DMS153 treated with DMSO at 0.1 percent for 48 hours (cell line): ENCODE results near the gene UBA1.

Source experiments
- DNase-seq: peaks from one replicate; lab custom pipeline; 2025; ENCODE audit not compliant: unreplicated experiment; lab: John Stamatoyannopoulos, UW

Gene UBA1

GRCh38 chrX:47187106-47187677 lies 6.4 kb upstream of the UBA1 start:
- no peak for DNase-seq

GRCh38 chrX:47189906-47190305 lies 3.7 kb upstream of the UBA1 start:
- no peak for DNase-seq

DNA sequence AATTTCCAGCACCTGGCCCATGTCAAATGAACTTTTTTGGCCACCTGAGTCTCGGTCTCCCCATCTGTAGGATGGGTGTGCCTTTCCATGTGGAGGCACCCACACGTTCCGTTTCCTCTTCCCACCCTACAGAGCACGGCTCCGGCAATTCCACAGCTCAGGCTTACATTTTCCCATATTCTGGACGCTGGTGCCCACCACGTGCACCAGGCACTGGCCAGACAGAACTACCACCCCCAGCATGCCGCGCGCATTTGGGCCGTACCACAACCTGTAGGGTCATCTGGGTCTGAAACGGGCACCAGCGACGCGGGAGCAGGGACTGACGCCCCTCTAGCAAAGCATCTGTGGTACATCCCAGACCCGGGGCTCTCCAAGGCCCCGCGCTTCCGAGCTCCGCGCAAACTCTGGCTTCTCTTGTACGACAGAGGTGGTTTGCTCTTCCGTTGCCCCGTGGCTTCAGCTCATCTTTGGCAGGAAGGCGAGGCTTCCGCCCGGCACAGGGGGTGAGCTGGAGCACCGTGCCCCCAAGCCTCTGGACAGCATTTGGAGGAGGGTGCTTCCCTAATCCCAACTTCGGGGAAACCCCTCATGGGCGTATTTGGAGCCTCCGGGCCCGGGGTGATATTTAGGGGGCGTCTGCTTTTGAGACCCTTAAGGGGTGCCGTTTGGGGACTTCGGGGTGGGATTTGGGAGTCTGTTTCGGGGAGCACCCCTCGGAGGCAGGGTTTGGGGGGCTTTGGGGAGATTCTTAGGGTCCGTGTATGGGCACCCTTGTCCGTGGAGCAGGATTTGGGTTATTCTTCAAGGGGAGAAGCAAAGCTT lies 3.0 kb upstream of the UBA1 start:
- DNase-seq: peak; percentile 66

DNA sequence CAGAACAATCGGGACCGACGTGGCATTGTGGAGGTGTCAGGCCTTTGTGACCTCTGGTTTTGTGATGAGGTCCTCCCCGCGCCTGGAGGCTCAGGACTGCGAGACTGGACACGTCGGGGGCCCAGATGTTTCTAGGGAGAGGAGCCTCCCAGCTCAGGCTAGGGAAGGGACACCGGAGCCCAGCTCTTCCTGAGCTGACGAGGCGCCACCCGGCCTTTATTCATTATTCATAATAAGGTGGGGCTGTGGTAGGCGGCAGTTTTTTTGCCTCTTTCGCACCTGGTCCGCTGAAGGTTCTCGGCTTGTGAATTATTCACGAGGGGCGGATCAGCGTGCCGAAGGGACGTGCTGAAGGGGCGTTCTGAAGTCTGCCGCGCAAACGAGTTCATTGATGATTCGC lies 2.3 kb upstream of the UBA1 start:
- DNase-seq: no peak

DNA sequence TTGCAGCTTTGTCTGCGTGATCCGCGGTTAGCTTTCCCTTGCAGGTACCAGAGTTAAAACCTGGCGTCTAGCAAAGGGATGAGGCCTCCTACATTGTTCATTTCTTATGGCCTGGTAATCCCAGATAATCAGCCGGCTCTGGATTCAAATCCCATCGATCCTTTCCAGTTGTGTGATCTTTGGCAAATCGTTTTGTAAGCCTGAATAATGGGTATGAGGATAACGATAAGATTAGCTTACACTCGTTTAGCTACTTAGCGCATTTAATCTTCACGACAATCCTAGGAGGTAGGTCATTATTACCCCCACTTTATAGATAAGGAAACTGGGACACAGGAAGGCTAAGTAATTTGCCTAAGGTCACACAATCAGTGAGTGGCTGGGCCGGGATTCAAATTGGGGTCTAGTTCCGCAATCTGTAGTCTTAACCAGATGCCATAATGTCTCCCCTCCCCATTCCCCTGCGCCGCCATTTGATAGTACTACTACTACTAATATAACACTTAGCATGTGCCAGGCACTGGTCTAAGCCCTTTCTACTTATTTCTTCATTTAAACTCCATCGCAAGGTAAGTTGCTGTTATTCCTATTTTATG lies 1.7 kb upstream of the UBA1 start:
- DNase-seq: no peak

DNA sequence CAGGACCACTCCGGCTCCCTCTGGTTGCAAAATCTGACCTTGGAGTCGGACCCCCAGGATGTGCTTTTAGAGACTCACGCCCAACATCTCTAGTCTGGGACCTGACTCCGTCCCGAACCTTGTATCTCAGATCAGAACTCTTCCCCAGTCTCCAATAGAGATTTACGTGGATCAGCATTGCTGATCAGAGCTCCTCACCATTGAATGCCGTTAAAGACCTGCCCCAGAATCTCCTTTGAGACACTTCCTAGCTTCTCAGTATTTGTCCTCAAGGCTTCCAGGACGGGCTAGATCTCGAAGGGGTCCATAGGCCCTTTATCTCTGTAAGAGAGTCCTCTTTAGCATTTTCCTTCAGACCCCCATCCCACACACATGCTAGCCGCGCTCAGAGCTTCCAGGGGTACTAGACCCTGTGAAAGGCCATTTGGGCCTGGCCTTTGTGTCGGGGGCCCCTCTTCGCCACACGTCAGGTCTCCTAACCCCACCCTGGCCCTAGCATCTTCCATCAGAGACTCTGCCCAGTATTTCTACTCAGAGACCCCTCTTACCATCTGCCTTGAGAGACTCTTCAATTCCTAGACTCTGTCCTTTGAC lies 662 bp downstream of the UBA1 start:
- no peak for DNase-seq

GRCh38 chrX:47196098-47196497 lies 2.5 kb downstream of the UBA1 start:
- DNase-seq: no peak

DNA sequence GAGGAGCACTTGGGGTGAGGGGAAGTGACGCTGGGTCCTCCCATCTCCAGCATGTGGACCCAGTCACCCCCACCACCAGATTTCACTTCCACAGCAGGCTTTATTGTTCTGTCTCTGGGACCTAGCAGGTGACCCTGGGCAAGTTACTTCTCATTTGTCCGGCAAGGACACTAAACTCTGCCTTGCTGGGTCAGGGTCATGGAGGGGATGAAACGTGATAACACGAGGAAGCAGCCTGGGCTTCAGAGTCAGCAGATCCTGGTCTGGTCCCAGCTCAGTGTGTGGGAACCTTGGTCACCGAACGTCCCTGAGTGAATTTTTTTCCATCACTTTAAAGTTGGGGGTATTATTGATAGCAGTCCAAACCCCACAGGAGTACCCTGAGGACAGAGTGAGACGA lies 3.9 kb downstream of the UBA1 start:
- DNase-seq: no peak

DNA sequence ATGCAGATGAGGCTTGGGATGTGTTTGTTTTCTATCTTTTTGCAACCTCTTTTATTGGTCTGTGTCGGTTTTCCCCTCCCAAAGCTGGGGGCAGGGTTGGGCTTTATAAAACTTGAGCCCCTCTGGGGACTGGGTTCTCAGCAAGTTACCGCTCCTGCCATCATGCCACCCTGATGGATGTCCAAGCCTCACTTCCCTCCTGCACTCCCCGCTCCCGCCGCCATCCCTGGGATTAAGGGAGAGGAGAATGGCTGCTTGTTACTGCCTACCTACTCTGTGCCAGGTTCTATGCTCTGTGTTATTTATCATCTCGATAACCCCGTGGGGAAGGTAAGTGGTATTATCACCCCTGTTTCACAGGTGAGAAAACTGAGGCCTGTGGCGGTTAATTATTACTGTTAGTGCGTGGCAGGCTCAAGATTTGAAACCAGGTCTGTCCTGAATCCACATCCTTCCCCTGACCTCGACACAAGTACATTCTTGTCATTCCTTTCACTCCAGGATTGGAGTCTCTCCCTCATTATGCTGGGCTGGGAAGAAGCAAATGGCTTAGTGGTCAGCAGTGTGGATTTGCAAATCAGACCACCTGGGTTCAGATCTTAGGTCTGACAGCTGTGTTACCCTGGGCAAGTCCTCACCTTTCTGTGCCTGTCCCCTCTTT lies 4.5 kb downstream of the UBA1 start:
- no peak for DNase-seq

- DNase-seq: no peak
Observed at GRCh38 chrX:47198687-47199080, 5.1 kb downstream of the UBA1 start.

GRCh38 chrX:47199286-47199685 lies 5.7 kb downstream of the UBA1 start:
- no peak for DNase-seq

DNA sequence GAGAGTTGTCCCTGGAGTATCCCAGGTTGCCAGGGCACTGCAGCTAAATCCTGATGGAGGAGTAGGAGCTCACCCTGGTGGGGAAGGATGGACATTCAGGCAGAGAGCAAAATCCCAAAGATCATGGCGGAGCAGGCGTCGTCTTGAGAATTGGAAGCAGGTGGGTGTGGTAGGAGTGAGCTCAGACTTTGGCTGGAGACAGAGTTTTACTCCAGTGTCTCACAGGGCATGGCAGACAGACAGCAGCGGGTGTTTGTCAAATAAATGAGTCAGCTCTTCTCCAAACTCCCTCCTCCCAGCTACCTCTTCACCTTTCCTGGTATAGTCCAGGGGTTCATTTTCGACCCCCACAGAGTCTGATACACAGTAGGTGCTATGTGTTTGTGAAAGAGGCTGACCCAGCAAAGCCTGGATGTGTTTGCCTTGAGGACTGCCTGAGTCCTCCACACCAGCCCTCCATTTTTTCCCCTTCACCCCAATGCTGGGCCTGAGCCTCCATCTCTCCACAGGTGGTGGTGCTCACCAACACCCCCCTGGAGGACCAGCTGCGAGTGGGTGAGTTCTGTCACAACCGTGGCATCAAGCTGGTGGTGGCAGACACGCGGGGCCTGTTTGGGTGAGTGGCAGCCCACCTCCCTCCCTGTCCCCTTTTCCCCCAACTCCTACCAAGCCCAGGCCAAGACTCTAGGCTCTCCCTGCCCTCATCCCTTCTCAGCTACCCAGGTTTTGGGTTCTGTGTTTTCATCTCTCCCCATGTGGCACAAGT lies 6.9 kb downstream of the UBA1 start:
- DNase-seq: no peak

DNA sequence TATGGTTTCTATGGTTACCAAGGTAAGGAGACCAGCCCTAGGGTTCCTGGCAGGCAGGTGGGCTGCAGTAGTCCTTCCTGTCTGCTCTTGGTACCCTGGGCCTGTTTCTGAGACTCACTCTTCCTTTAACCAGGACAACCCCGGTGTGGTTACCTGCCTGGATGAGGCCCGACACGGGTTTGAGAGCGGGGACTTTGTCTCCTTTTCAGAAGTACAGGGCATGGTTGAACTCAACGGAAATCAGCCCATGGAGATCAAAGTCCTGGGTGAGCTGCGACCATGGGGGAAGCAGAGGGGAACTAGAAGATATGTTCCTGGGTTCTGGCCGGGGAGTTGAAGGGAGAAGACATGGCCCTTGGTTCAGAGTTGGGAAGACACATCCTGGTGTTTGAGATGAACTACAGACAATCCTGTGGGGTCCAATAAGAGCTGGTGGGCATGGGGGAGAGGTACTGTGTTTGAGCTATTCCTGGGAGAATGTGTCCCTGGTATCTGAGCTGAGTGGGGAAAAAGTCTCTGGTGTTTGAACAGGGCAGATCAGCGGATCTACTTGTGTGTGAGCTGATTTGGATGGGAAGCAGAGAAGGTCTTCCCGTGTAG lies 7.8 kb downstream of the UBA1 start:
- no peak for DNase-seq

DNA sequence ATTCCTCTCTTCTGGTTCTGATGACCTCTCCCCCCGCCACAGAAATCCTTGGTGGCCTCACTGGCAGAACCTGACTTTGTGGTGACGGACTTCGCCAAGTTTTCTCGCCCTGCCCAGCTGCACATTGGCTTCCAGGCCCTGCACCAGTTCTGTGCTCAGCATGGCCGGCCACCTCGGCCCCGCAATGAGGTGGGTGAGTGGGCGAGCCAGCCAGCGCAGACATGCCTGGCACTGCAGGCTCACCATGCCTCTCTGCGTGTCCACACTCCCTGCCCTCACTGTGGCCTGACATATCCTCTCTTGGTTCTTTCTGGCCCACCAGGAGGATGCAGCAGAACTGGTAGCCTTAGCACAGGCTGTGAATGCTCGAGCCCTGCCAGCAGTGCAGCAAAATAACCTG lies 8.7 kb downstream of the UBA1 start:
- DNase-seq: no peak

- no peak for DNase-seq
Observed at GRCh38 chrX:47202877-47203276, 9.2 kb downstream of the UBA1 start.

DNA sequence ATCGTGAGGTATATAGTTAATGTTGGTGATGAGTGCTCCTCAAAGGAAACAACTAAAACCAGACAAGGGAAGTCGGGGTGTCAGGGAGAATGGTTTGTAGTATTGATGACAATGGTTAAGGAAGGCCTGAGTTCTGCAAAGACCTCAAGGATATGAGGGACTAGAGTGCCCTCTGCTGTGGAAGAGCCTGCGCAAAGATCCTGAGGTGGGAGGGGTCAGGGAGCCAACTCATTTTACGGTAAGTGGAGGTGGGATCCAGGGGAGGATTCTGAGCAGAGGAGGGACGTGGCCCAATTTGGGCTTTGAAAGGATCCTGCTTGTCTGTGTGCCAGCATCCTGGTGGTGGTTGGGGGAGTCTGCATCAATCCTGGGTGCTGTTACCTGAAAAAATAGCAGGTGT lies 11.3 kb downstream of the UBA1 start:
- no peak for DNase-seq

- DNase-seq: no peak
Observed at GRCh38 chrX:47206316-47206715, 12.7 kb downstream of the UBA1 start.

DNA sequence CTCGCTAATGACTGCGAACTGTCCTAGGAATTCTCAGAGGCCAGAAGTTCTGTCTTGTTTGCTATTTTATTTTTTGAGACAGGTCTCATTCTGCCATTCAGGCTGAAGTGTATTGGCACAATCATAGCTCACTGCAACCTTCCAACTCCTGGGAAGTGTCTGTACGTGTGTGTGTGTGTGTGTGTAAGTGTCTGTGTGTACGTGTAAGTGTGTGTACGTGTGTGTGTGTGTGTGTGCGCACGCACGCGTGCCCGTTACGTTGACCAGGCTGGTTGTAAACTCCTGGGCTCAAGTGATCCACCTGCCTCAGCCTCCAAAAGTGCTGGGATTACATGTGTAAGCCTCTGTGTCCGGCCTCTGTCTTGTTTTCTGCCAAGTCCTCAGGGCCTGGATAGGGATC lies 14.5 kb downstream of the UBA1 start:
- DNase-seq: no peak

GRCh38 chrX:47209508-47210238 lies 16.0 kb downstream of the UBA1 start:
- DNase-seq: no peak
